T47D (cell line): ENCODE data around the gene DDX39B.
A peak's percentile ranks its signal among the peaks of the same experiment; 100 is the strongest.

Experiments used
- DNase-seq, 2 experiments: peaks; one replicate each; pipeline versions ENCODE4 v3.0.0 to v3.0.0-alpha.2; 2011 to 2012; ENCODE audit warnings: low read depth in 1 of 2, low spot score in 1 of 2
- JUND ChIP-seq: IDR thresholded peaks from 2 replicates; pipeline ENCODE4 v1.6.1; 2012; ENCODE audit warnings: low read depth
- in situ Hi-C: cut with HindIII; loops from 2 replicates; pipeline ENCODE4 v1.10.0; 2016; ENCODE audit warnings: low sequenced_read_pairs, low pct_unique_long_range_greater_than_20kb

The DDX39B gene

DNA sequence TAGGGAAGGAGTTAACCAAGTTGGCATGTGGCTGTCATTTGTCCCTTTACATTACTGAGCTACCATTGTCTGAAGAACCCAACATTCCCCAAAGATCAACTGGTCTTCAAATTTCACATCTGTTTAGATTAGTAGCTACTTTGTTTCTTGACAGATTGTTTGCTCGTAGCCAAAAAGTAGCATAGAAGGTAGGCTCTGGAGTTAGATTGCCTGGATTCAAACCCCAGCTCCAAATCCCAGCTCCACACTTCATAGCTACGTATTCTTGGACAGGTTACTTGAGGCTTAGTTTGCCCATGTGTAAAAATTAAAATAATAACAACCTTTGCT is 6.7 kb upstream of the DDX39B start:
- TF ChIP-seq JUND, result no peak
- in situ Hi-C loops, result no loop called here
- DNase-seq, result no peak

DNA sequence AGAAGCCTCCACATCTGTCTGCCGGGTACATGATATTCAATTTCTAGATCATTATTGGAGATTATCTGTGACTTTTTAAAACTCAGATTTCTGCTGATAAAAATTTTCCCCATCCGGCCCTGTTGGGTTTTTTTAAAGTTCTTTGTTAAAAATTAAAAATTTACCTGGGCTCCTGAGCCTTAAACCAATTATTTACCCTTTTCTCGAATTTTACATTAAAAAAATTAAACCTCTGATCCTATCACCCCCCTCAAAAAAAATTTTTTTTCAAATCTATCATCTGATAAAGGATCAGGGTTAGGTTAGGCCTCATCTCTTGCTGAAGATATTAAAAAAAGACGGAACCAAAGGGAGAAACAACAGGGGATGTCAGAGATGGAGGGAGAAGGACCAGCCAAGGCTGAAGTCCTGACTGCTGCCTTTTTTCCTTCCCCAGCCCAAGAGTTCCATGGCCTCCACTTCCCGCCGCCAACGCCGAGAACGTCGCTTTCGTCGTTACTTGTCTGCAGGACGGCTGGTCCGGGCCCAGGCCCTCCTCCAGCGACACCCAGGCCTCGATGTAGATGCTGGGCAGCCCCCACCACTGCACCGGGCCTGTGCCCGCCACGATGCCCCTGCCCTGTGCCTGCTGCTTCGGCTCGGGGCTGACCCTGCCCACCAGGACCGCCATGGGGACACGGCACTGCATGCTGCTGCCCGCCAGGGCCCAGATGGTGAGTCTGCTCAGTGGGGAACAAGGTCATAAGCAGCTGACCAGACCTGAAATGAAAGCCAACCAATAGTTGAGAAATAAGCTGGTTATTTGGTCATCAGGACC is 6.1 kb upstream of the DDX39B start:
- TF ChIP-seq JUND, result no peak
- DNase-seq, result no peak
- in situ Hi-C loops, result no loop called here

- peak; percentile 85 to 96 for DNase-seq
- in situ Hi-C loops, result no loop called here
- TF ChIP-seq JUND, result no peak
Observed at GRCh38 chr6:31546958-31547726, 5.3 kb upstream of the DDX39B start, which contains the start of gene NFKBIL1. NFKBIL1 (plus strand) TSS chr6:31547608; CDS start chr6:31547695, 87 bp downstream.

- no peak for TF ChIP-seq JUND
- peak; percentile 50 to 96 for DNase-seq
- in situ Hi-C loops, result no loop called here
Observed at GRCh38 chr6:31546339-31546957, 4.6 kb upstream of the DDX39B start, which contains the start of gene ATP6V1G2. ATP6V1G2 (minus strand) TSS chr6:31546608; CDS start chr6:31546559, 49 bp downstream.

- no peak for DNase-seq
- in situ Hi-C loops, result no loop called here
- no peak for TF ChIP-seq JUND
Observed at GRCh38 chr6:31545291-31545690, 3.5 kb upstream of the DDX39B start.

- no peak for DNase-seq
- TF ChIP-seq JUND, result no peak
- in situ Hi-C loops, result no loop called here
Observed at GRCh38 chr6:31544676-31545075, 2.9 kb upstream of the DDX39B start.

- no peak for DNase-seq
- TF ChIP-seq JUND, result no peak
- in situ Hi-C loops, result no loop called here
Observed at GRCh38 chr6:31543639-31544038, 1.8 kb upstream of the DDX39B start.

DNA sequence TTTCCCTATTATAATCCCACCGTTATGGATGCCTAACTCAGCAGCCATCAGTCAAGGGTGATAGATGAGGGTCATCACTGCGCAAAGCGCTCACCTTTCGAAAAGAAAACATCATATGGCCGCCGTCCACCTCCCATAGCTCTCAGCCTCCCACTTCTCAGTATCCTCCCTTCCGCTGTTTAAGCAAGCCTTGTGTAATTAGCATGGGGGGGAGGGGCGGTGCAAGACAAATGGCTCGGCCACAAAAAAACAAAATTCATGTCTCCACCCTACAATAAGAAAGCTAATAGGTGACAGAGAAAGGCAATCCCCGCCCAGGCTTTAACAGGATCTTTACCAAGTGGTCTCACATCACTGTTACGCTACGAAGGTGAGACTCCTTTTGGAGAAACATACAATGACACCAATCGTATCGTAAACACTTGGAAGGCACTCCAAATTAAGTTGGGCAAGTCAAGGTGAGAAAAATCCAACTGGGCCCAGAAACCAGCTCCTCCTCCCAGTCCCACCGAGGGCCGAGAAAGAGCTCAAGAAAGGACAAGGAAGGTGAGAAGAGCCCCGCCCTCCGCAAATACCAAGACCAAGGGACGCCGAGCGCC is 645 bp downstream of the DDX39B start:
- peak in 1 of 2 experiments; percentile 83 for DNase-seq
- in situ Hi-C loops, result no loop called here
- no peak for TF ChIP-seq JUND

DNA sequence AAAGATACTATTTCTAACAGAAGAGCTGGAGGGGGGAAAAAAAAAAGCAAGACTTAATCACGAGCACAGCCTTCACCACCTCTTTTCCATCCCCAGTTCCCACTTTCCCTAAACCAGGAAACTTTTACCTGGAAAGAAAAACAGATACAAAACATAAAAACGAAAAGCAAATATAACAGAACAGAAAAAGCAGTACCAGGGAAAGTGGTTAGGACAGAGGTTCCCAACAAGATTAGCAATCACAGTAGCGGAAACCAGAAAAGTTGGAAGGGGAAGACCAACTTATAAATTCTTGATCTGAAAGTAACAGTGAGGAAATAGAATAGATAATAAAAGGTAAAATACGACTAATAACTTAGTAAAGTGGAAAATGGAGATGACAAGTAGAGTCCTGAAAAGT is 1.2 kb downstream of the DDX39B start:
- DNase-seq, result no peak
- TF ChIP-seq JUND, result no peak
- in situ Hi-C loops, result no loop called here

DNA sequence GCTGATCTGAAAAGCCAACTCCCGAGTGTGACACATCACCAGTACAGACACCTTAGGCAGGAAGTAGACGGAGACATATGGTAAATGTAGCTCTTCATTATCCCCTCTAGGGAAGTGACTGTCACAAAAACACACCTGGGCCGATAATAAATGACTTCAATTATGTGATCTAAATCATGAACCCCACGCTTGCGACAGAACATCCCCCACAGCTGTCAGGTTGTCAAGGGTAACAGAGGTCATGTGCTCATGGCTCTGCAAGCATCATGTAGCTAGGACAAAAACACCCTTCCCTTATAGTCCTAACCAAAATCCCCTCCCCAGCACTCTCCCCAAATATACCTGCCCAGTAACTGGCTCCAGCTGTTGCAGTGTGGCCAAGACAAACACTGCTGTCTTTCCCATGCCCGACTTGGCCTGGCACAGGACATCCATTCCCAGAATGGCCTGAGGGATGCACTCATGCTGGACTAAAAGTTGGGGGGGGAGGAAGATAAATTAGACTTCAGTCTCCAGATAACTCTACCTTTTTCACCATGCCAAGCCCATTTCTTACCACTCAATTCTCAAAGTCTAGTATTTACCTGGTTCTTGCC is 2.9 kb downstream of the DDX39B start:
- no peak for TF ChIP-seq JUND
- in situ Hi-C loops, result no loop called here
- DNase-seq, result peak in 1 of 2 experiments; percentile 68

DNA sequence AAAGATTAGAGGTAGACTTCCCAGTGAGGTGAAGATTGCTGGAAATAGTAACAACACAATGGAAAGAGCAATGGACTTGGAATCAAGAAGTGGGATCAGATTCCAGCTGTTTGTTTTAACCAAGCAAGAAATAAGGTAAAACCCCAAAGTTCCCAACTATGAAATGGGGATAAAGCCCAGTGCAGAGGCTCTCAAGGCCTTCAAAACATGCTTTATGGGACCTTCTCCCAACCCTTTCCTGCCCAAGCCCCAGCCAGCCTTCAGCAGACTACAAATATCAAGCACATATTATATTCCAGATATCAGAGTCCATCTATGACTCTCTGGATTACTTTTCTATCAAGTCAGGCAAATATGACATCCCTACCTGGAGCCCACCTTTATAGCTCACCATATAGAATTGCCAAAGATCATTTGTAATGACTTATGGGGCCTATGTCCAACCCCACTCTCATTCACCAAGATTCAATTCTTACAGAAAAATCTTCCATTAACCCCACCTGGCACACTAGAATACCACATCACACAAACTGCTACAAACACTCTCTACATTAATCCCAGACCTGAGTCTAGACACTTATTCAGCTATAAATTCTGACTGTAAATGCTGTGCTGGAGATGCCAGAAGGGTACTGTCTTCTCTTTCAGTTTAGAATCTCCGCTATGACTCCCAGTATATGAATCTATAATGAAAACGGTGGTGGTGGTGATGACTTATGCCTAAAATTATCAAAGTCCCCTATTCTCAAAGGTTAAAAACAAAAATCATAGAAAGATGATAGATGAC is 6.1 kb downstream of the DDX39B start:
- no peak for DNase-seq
- in situ Hi-C loops, result no loop called here
- no peak for TF ChIP-seq JUND

- DNase-seq, result no peak
- in situ Hi-C loops, result no loop called here
- TF ChIP-seq JUND, result no peak
Observed at GRCh38 chr6:31534521-31535040, 7.2 kb downstream of the DDX39B start.
